ENCODE results near the gene EMCN. TPM values are rescaled to one million over a fixed set of nuclear protein-coding genes. Genes with fewer than 3 reads are reported as not detected.
"Not testable (repeated sequence)": the region's sequence is repeated elsewhere in the genome, so short reads cannot be mapped to it uniquely, and the experiment has no call there.

The EMCN gene
- total RNA-seq, 1 donor from 2014 or later: 53.3 TPM

- intact Hi-C loops (cut with DNase I): no loop called here
- ATAC-seq: no peak
- H3K27ac ChIP-seq: no peak overlapping the region
- H3K4me1 ChIP-seq: no peaks in the 10 kb centered on the region
- no peak for DNase-seq
- no peaks in the 10 kb centered on the region for H3K36me3 ChIP-seq
- H3K27me3 ChIP-seq (ENCODE audit: low read depth): no peaks in the 10 kb centered on the region
- H3K4me3 ChIP-seq: no peak overlapping the region
- H3K9me3 ChIP-seq: no peaks in the 10 kb centered on the region
- TF ChIP-seq, protein P1, sequence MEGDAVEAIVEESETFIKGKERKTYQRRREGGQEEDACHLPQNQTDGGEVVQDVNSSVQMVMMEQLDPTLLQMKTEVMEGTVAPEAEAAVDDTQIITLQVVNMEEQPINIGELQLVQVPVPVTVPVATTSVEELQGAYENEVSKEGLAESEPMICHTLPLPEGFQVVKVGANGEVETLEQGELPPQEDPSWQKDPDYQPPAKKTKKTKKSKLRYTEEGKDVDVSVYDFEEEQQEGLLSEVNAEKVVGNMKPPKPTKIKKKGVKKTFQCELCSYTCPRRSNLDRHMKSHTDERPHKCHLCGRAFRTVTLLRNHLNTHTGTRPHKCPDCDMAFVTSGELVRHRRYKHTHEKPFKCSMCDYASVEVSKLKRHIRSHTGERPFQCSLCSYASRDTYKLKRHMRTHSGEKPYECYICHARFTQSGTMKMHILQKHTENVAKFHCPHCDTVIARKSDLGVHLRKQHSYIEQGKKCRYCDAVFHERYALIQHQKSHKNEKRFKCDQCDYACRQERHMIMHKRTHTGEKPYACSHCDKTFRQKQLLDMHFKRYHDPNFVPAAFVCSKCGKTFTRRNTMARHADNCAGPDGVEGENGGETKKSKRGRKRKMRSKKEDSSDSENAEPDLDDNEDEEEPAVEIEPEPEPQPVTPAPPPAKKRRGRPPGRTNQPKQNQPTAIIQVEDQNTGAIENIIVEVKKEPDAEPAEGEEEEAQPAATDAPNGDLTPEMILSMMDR (IDR thresholded peaks at IDR 0.05): no peak
These were observed 126.7 kb downstream of the EMCN start for GRCh38 chr4:100391086-100391485.

GRCh38 chr4:100386270-100386669 lies 131.6 kb downstream of the EMCN start:
- Histone ChIP-seq H3K4me3 (no peak overlapping the region), H3K27me3 (ENCODE audit: low read depth) (no peaks in the 10 kb centered on the region), H3K36me3 (no peaks in the 10 kb centered on the region), H3K27ac (no peak overlapping the region), H3K4me1 (no peaks in the 10 kb centered on the region), H3K9me3 (no peaks in the 10 kb centered on the region)
- intact Hi-C loops (cut with DNase I): no loop called here
- ATAC-seq (no peak), DNase-seq (no peak)
- TF ChIP-seq, protein P1 (IDR thresholded peaks at IDR 0.05): no peak

GRCh38 chr4:100380401-100380800 lies 137.4 kb downstream of the EMCN start:
- intact Hi-C loops (cut with DNase I); H3K36me3 ChIP-seq; H3K27me3 ChIP-seq (ENCODE audit: low read depth); DNase-seq; H3K9me3 ChIP-seq; H3K4me3 ChIP-seq; ATAC-seq; H3K27ac ChIP-seq; H3K4me1 ChIP-seq: not testable (repeated sequence)

DNA sequence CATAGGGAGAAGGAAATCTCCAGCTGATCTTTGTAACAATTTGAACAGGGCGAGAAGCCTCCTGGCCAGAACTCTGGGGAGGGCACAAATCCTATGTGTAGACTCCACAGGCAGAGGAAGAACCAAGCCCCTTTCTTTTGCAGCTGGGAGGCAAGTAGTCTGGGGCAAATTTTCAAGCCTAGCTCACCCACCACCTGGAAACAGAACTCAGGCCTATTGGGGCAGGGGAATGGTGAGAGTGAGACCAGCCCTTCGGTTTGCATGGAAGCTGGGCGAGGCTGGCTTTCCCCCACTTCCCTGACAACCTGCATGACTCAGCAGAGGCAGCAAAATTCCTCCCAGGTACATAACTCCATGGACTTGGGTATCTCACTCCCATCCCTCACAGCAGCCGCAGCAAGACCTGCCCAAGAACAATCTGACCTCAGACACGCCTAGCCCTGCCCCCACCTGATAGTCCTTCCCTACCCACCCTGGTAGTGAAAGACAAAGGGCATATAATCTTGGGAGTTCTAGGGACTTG lies 138.2 kb downstream of the EMCN start:
- no peaks in the 10 kb centered on the region for H3K4me1 ChIP-seq
- H3K27ac ChIP-seq: no peak overlapping the region
- intact Hi-C loops (cut with DNase I): no loop called here
- TF ChIP-seq, protein P1 (IDR thresholded peaks at IDR 0.05): no peak
- H3K9me3 ChIP-seq: no peaks in the 10 kb centered on the region
- no peak for ATAC-seq
- DNase-seq: no peak
- no peaks in the 10 kb centered on the region for H3K36me3 ChIP-seq
- no peaks in the 10 kb centered on the region for H3K27me3 ChIP-seq (ENCODE audit: low read depth)
- H3K4me3 ChIP-seq: no peak overlapping the region

DNA sequence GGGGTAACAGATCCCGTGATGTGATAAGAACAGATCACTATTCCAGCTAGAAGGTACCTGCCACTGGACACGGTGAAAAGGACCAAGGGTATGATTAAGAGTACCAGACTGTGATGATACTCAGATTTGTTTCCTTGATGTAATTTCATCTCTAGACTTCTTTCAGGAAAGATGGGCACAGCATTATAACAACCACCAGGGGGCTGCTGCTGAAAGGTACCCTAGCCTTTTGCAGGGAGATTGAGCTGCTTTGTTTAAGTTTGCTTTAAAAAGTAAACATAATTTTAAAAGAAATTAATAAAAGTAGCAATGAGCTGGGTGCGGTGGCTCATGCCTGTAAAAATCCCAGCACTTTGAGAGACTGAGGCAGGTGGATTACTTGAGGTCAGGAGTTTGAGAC lies 145.4 kb downstream of the EMCN start:
- Histone ChIP-seq H3K4me1 (no peaks in the 10 kb centered on the region), H3K27me3 (ENCODE audit: low read depth) (no peaks in the 10 kb centered on the region), H3K9me3 (no peaks in the 10 kb centered on the region), H3K36me3 (no peaks in the 10 kb centered on the region), H3K27ac (no peak overlapping the region), H3K4me3 (no peak overlapping the region)
- no peak for DNase-seq
- no peak for ATAC-seq
- TF ChIP-seq, protein P1 (IDR thresholded peaks at IDR 0.05): no peak
- intact Hi-C loops (cut with DNase I): no loop called here

- no peak overlapping the region for H3K4me3 ChIP-seq
- ATAC-seq (no peak), DNase-seq (no peak)
- H3K36me3 ChIP-seq: no peaks in the 10 kb centered on the region
- intact Hi-C loops (cut with DNase I): no loop called here
- TF ChIP-seq, protein P1 (IDR thresholded peaks at IDR 0.05): no peak
- H3K9me3 ChIP-seq: no peaks in the 10 kb centered on the region
- H3K27ac ChIP-seq: no peak overlapping the region
- H3K27me3 ChIP-seq (ENCODE audit: low read depth): no peaks in the 10 kb centered on the region
- H3K4me1 ChIP-seq: no peaks in the 10 kb centered on the region
These were observed 148.0 kb downstream of the EMCN start for GRCh38 chr4:100369871-100370270.
